Thyroid gland (tissue), 4 donors: ENCODE results near the gene DMRTB1. TPM values are rescaled to one million over a fixed set of nuclear protein-coding genes. Genes with fewer than 3 reads are reported as not detected.
A peak's percentile ranks its signal among the peaks of the same experiment; 100 is the strongest.

Experiments
- DNase-seq, 2 donors: peaks; one replicate each; pipeline ENCODE4 v3.0.0-alpha.2; 2019
- H3K27ac ChIP-seq, 3 donors: fragments of 200-600 bp; sonication (generic); 1 replicate in 2 of 3; 2 replicates in 1 of 3; pipeline ENCODE4 v1.5.1; 2016 to 2019; ENCODE audit warnings: mild to moderate bottlenecking in 1 of 3, moderate library complexity in 1 of 3
- H3K27me3 ChIP-seq: fragments of 200-600 bp; sonication (generic); one replicate; pipeline ENCODE4 v1.5.1; 2019
- H3K36me3 ChIP-seq, 2 donors: fragments of 200-600 bp; sonication (generic); one replicate each; pipeline ENCODE4 v1.5.1; 2016 to 2019
- H3K4me1 ChIP-seq, 2 donors: fragments of 200-600 bp; sonication (generic); one replicate each; pipeline ENCODE4 v1.5.1; 2017 to 2019
- H3K4me3 ChIP-seq, 3 donors: fragments of 200-600 bp; sonication (generic); replicated peaks in 1 of 3; 1 replicate in 2 of 3; 2 replicates in 1 of 3; pipeline ENCODE4 v1.5.1; 2016; ENCODE audit warnings: mild to moderate bottlenecking in 1 of 3
- H3K9me3 ChIP-seq: fragments of 200-600 bp; sonication (generic); one replicate; pipeline ENCODE4 v1.5.1; 2017
- POLR2A ChIP-seq, 2 donors: fragments of 450-650 bp; IDR thresholded peaks; one replicate each; pipeline ENCODE4 v1.6.1; 2017; ENCODE audit warnings: antibody characterized with exemption in 2 of 2, mild to moderate bottlenecking in 2 of 2, moderate library complexity in 1 of 2
- WGBS, 2 donors: methylation state at CpG; one replicate each; pipeline ENCODE4 v1.1.5; 2017; 5-methylcytosine and 5-hydroxymethylcytosine counted together
- intact Hi-C: fragments of 100-400 bp; cut with DNase I; formaldehyde crosslinking; loops from one replicate; pipeline ENCODE4 v1.15.1; 2023
- total RNA-seq, 4 donors: library from RNA; depleted of rRNA; stranded (reverse); fragments of >200 nt; gene quantifications; one replicate each; pipeline ENCODE4 v1.2.3, GENCODE V29; 2016
- TF ChIP-seq, protein P1 (sequence below), 6 experiments: fragments of 200-600 bp in 3 of 6; fragments of 450-650 bp in 3 of 6; sonication (generic) in 3 of 6; IDR thresholded peaks; one replicate each; pipeline ENCODE4 v1.5.1; 2016 to 2019; ENCODE audit warnings: antibody characterized with exemption in 6 of 6, mild to moderate bottlenecking in 2 of 6, inconsistent platforms in 1 of 6, moderate library complexity in 1 of 6

Gene DMRTB1
- total RNA-seq, 4 donors from 2014 or later: 0.27 TPM; not detected in 3

DNA sequence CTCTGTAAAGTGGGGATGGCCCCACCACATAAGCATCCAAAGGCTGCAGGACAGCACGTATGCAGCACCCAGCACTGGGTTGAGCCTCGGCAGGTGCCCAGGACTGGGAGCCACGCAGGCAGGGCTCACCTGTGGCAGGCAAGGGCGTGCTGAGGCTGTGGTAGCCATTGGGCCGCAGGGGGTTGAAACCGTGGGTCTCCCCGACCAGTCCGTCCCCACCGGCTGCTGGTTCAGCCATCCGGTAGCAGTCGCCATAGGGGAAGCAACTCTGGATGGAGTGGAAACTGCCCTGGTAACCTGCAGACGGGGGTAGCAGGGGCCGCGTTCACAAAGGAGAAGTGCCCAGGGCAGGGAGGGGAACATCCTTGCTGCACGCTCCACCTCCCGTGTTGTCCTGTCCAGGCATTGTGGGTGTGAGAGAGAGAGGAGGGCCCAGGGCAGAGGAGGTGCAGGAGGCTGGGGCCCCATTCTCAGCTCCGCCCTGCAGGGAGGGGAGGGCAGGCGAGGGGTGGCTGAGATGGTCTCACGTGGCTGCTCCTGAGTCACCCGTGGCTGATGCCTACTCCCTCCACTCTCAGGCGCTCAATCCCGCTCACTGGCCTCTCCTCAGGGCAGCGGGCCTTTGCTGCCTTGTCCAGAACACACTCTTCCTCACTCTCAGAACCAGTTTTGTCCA lies 49.9 kb downstream of the DMRTB1 start:
- WGBS, 2 donors: 45 to 75% methylated on average over 5 to 14 of the region's 23 CpGs
- intact Hi-C loops: no loop called here
- DNase-seq: peak; percentile 96 to 97
- no peaks in the 10 kb centered on the region for H3K36me3 ChIP-seq
- H3K4me3 ChIP-seq: no peak overlapping the region
- TF ChIP-seq, protein P1, sequence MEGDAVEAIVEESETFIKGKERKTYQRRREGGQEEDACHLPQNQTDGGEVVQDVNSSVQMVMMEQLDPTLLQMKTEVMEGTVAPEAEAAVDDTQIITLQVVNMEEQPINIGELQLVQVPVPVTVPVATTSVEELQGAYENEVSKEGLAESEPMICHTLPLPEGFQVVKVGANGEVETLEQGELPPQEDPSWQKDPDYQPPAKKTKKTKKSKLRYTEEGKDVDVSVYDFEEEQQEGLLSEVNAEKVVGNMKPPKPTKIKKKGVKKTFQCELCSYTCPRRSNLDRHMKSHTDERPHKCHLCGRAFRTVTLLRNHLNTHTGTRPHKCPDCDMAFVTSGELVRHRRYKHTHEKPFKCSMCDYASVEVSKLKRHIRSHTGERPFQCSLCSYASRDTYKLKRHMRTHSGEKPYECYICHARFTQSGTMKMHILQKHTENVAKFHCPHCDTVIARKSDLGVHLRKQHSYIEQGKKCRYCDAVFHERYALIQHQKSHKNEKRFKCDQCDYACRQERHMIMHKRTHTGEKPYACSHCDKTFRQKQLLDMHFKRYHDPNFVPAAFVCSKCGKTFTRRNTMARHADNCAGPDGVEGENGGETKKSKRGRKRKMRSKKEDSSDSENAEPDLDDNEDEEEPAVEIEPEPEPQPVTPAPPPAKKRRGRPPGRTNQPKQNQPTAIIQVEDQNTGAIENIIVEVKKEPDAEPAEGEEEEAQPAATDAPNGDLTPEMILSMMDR (IDR thresholded peaks at IDR 0.05): no peak
- no peak for TF ChIP-seq POLR2A (IDR thresholded peaks at IDR 0.05)
- H3K27ac ChIP-seq: peak overlapping the region; percentile 56 to 97 (median 67)
- peaks cover 8 to 13% of the 10 kb centered on the region in 2 donors for H3K4me1 ChIP-seq
- no peaks in the 10 kb centered on the region for H3K27me3 ChIP-seq
- no peaks in the 10 kb centered on the region for H3K9me3 ChIP-seq

DNA sequence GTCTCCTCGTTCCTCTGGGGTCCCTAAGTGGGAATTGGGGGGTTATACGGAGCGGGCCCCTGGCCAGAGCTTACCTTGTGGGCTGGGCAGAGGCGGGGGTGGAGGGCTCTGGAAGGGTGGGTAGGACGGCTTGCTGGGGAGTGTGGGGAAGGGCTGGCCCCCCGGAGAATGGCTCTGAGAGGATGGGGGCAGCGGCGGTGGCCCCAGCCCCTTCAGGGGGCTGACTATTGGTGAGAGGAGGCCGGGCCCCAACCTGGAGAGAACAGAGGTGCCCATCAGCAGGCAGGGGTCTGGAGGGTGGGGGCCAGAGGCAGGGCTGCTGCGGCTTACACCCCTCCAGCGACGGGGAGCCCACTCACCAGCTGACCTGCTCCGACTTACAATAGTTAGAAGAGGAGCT lies 50.6 kb downstream of the DMRTB1 start:
- no peaks in the 10 kb centered on the region for H3K27me3 ChIP-seq
- intact Hi-C loops: no loop called here
- DNase-seq: no peak
- H3K27ac ChIP-seq: peak overlapping the region; percentile 56 to 97 (median 67)
- H3K4me1 ChIP-seq: peaks cover 8 to 13% of the 10 kb centered on the region in 2 donors
- no peak for TF ChIP-seq POLR2A (IDR thresholded peaks at IDR 0.05)
- no peaks in the 10 kb centered on the region for H3K9me3 ChIP-seq
- 75 to 81% methylated on average over 5 to 13 of the region's 13 CpGs for WGBS, 2 donors
- no peak overlapping the region for H3K4me3 ChIP-seq
- no peaks in the 10 kb centered on the region for H3K36me3 ChIP-seq

- Histone ChIP-seq H3K9me3 (no peaks in the 10 kb centered on the region), H3K27ac (peak overlapping the region; percentile 56 to 97 (median 67)), H3K4me3 (no peak overlapping the region), H3K36me3 (no peaks in the 10 kb centered on the region), H3K27me3 (no peaks in the 10 kb centered on the region), H3K4me1 (peaks cover 8 to 13% of the 10 kb centered on the region in 2 donors)
- 67 to 72% methylated on average over 1 to 2 of the region's 7 CpGs for WGBS, 2 donors
- intact Hi-C loops: no loop called here
- peak in 1 of 2 donors; percentile 13 for DNase-seq
- TF ChIP-seq, protein P1 (IDR thresholded peaks at IDR 0.05): no peak
- TF ChIP-seq POLR2A (IDR thresholded peaks at IDR 0.05): no peak
These were observed 51.0 kb downstream of the DMRTB1 start for GRCh38 chr1:53510215-53510614.

DNA sequence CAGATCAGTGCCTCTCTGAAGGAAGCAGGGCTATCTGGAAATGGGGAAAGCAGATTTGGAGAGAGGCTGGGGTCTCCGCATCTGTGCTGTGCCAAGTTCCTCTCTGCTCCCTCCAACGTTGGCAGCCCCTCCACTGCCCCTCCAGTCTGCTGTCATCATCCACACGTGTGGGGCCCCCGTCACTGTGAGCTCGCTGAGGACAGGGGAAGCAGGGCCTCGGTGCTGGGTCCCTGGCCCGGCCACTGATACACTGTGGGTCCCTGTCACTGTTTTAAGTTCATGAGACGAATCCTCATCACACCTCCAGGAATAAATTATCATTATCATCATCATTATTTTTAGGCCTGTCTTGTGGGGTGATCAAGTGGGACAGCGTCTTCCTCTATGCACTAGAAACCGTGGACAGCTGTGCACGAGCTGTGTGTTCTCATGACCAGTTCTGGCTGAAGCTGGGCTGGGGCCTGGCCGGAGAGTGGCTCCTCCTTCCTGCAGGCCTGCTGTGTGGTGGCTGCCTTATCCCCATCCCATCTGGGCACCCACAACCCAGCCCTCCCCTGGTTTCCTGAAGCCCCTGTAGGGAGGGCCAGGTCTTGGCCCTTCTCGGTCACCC lies 52.2 kb downstream of the DMRTB1 start:
- H3K4me3 ChIP-seq: no peak overlapping the region
- H3K27ac ChIP-seq: no peak overlapping the region
- H3K4me1 ChIP-seq: peaks cover 8 to 13% of the 10 kb centered on the region in 2 donors
- TF ChIP-seq, protein P1 (IDR thresholded peaks at IDR 0.05): no peak
- TF ChIP-seq POLR2A (IDR thresholded peaks at IDR 0.05): no peak
- DNase-seq: no peak
- no peaks in the 10 kb centered on the region for H3K27me3 ChIP-seq
- H3K9me3 ChIP-seq: no peaks in the 10 kb centered on the region
- 83 to 87% methylated on average over 12 to 13 of the region's 13 CpGs for WGBS, 2 donors
- no peaks in the 10 kb centered on the region for H3K36me3 ChIP-seq
- intact Hi-C loops: no loop called here

- Histone ChIP-seq H3K27me3 (no peaks in the 10 kb centered on the region), H3K27ac (no peak overlapping the region), H3K36me3 (no peaks in the 10 kb centered on the region), H3K4me1 (peaks cover 8 to 13% of the 10 kb centered on the region in 2 donors), H3K9me3 (no peaks in the 10 kb centered on the region), H3K4me3 (no peak overlapping the region)
- 52 to 62% methylated on average over 19 of the region's 19 CpGs for WGBS, 2 donors
- intact Hi-C loops: no loop called here
- TF ChIP-seq POLR2A (IDR thresholded peaks at IDR 0.05): no peak
- TF ChIP-seq, protein P1 (IDR thresholded peaks at IDR 0.05): no peak
- DNase-seq: no peak
These were observed 53.0 kb downstream of the DMRTB1 start for GRCh38 chr1:53511933-53512806.
